H9 (cell line): ENCODE data around the gene ABCB7. TPM values are rescaled to one million over a fixed set of nuclear protein-coding genes. Genes with fewer than 3 reads are reported as not detected.

ENCODE experiments used
- DNase-seq: peaks from one replicate; pipeline ENCODE4 v3.0.0-alpha.2; 2017
- H2AFZ ChIP-seq: one replicate; pipeline ENCODE4 v1.6.1; 2013; ENCODE audit warnings: mild to moderate bottlenecking, low read length, control low read depth, moderate library complexity
- H2AK5ac ChIP-seq: 2 replicates; pipeline ENCODE4 v1.6.1; 2013; ENCODE audit warnings: low read length, control low read depth, mixed read lengths; ENCODE audit not compliant: insufficient read length
- H2BK120ac ChIP-seq: one replicate; pipeline ENCODE4 v1.6.1; 2013; ENCODE audit warnings: low read depth, mild to moderate bottlenecking, low read length, control low read depth, inconsistent platforms; ENCODE audit not compliant: poor library complexity, severe bottlenecking
- H2BK12ac ChIP-seq: 2 replicates; pipeline ENCODE4 v1.6.1; 2013; ENCODE audit warnings: low read length, control low read depth, mixed read lengths, low read depth; ENCODE audit not compliant: insufficient read length
- H2BK15ac ChIP-seq: 2 replicates; pipeline ENCODE4 v1.6.1; 2013; ENCODE audit warnings: low read depth, low read length, control low read depth
- H2BK20ac ChIP-seq: one replicate; pipeline ENCODE4 v1.6.1; 2013; ENCODE audit warnings: low read depth, mild to moderate bottlenecking, low read length, control low read depth, inconsistent platforms; ENCODE audit not compliant: poor library complexity, severe bottlenecking
- H2BK5ac ChIP-seq: 2 replicates; pipeline ENCODE4 v1.6.1; 2013; ENCODE audit warnings: low read length, control low read depth, mixed read lengths; ENCODE audit not compliant: insufficient read length
- H3K14ac ChIP-seq: 2 replicates; pipeline ENCODE4 v1.6.1; 2013; ENCODE audit warnings: low read length, control low read depth; ENCODE audit not compliant: insufficient read depth
- H3K18ac ChIP-seq: 2 replicates; pipeline ENCODE4 v1.6.1; 2013; ENCODE audit warnings: low read depth, mild to moderate bottlenecking, mixed read lengths, low read length, control low read depth; ENCODE audit not compliant: insufficient read length
- H3K23ac ChIP-seq: 2 replicates; pipeline ENCODE4 v1.6.1; 2013; ENCODE audit warnings: low read length, control low read depth, mixed read lengths, low read depth; ENCODE audit not compliant: insufficient read length
- H3K23me2 ChIP-seq: 2 replicates; pipeline ENCODE4 v1.6.1; 2013; ENCODE audit warnings: low read depth, mild to moderate bottlenecking, mixed read lengths, low read length, control low read depth; ENCODE audit not compliant: insufficient read length, poor library complexity, severe bottlenecking
- H3K27ac ChIP-seq: 2 replicates; pipeline ENCODE4 v1.5.1; 2013; ENCODE audit warnings: low read length, control low read depth, mixed read lengths, low read depth; ENCODE audit not compliant: insufficient read length
- H3K27me3 ChIP-seq: 2 replicates; pipeline ENCODE4 v1.6.1; 2013; ENCODE audit warnings: low read length, control low read depth, inconsistent platforms; ENCODE audit not compliant: insufficient read depth
- H3K4ac ChIP-seq: 2 replicates; pipeline ENCODE4 v1.6.1; 2013; ENCODE audit warnings: low read depth, mild to moderate bottlenecking, control low read depth, inconsistent platforms, low read length, moderate library complexity
- H3K4me1 ChIP-seq: 2 replicates; pipeline ENCODE4 v1.6.1; 2013; ENCODE audit warnings: low read length, control low read depth, inconsistent platforms; ENCODE audit not compliant: insufficient read depth
- H3K4me2 ChIP-seq: 2 replicates; pipeline ENCODE4 v1.6.1; 2013; ENCODE audit warnings: low read length, control low read depth, mixed read lengths; ENCODE audit not compliant: insufficient read length, insufficient read depth
- H3K56ac ChIP-seq: 2 replicates; pipeline ENCODE4 v1.6.1; 2013; ENCODE audit warnings: low read depth, mild to moderate bottlenecking, mixed read lengths, low read length, control low read depth; ENCODE audit not compliant: insufficient read length
- H3K79me1 ChIP-seq: 2 replicates; pipeline ENCODE4 v1.6.1; 2013; ENCODE audit warnings: low read depth, mild to moderate bottlenecking, moderate library complexity, low read length, control low read depth, inconsistent platforms; ENCODE audit not compliant: insufficient read depth, poor library complexity, severe bottlenecking
- H3K79me2 ChIP-seq: 2 replicates; pipeline ENCODE4 v1.6.1; 2013; ENCODE audit warnings: low read length, control low read depth, inconsistent platforms; ENCODE audit not compliant: insufficient read depth
- H3K9ac ChIP-seq: 2 replicates; pipeline ENCODE4 v1.6.1; 2013; ENCODE audit warnings: low read length, control low read depth, mixed read lengths; ENCODE audit not compliant: insufficient read length; ENCODE audit errors: extremely low read depth
- H3K9me3 ChIP-seq: one replicate; pipeline ENCODE4 v1.6.1; 2013; ENCODE audit warnings: low read depth, low read length, inconsistent platforms; ENCODE audit not compliant: control insufficient read depth
- H3T11ph ChIP-seq: one replicate; pipeline ENCODE4 v1.6.1; 2013; ENCODE audit warnings: mild to moderate bottlenecking, low read length, control low read depth, inconsistent platforms
- H4K20me1 ChIP-seq: one replicate; pipeline ENCODE4 v1.6.1; 2013; ENCODE audit not compliant: control insufficient read depth, insufficient read length, insufficient read depth
- H4K5ac ChIP-seq: 2 replicates; pipeline ENCODE4 v1.6.1; 2013; ENCODE audit warnings: low read depth, mild to moderate bottlenecking, mixed read lengths, low read length, control low read depth; ENCODE audit not compliant: insufficient read length
- H4K8ac ChIP-seq: replicated peaks from 2 replicates; pipeline ENCODE4 v1.6.1; 2013; ENCODE audit warnings: low read length, control low read depth, mixed read lengths, low read depth; ENCODE audit not compliant: insufficient read length
- H4K91ac ChIP-seq: 2 replicates; pipeline ENCODE4 v1.6.1; 2013; ENCODE audit warnings: low read depth, mild to moderate bottlenecking, moderate library complexity, mixed read lengths, low read length, control low read depth; ENCODE audit not compliant: insufficient read length
- H3K27ac Mint-ChIP-seq, 3 experiments: 2 replicates in 2 of 3; 3 replicates in 1 of 3; pipeline ENCODE4 v1.8.0; 2020 to 2021; ENCODE audit warnings: mixed read lengths in 3 of 3, mild to moderate bottlenecking in 1 of 3, moderate library complexity in 1 of 3
- H3K27me3 Mint-ChIP-seq: 2 replicates; pipeline ENCODE4 v1.8.0; 2021; ENCODE audit warnings: low read depth, mild to moderate bottlenecking, moderate library complexity, mixed read lengths
- H3K36me3 Mint-ChIP-seq, 3 experiments: 2 replicates in 2 of 3; 3 replicates in 1 of 3; pipeline ENCODE4 v1.8.0; 2020 to 2021; ENCODE audit warnings: low read depth in 3 of 3, mixed read lengths in 3 of 3; ENCODE audit not compliant: insufficient read depth in 1 of 3
- H3K4me1 Mint-ChIP-seq, 2 experiments: 2 replicates each; pipeline ENCODE4 v1.8.0; 2020; ENCODE audit warnings: mixed read lengths in 2 of 2
- H3K4me3 Mint-ChIP-seq, 2 experiments: 2 replicates in 1 of 2; 3 replicates in 1 of 2; pipeline ENCODE4 v1.8.0; 2020 to 2021; ENCODE audit warnings: mild to moderate bottlenecking in 2 of 2, mixed read lengths in 2 of 2, moderate library complexity in 1 of 2
- H3K9me3 Mint-ChIP-seq, 2 experiments: 2 replicates in 1 of 2; 3 replicates in 1 of 2; pipeline ENCODE4 v1.8.0; 2020; ENCODE audit warnings: mild to moderate bottlenecking in 2 of 2, mixed read lengths in 2 of 2, moderate library complexity in 1 of 2
- CTCF ChIP-seq: fragments of 200-600 bp; sonication (generic); conservative IDR thresholded peaks from 3 replicates; pipeline ENCODE4 v1.8.0; 2021; ENCODE audit warnings: antibody characterized with exemption, mild to moderate bottlenecking
- WGBS: extraction: QIAGEN DNeasy Blood & Tissue Kit; methylation state at CpG from one replicate; pipeline ENCODE4 v1.1.7; 2013; ENCODE audit warnings: missing lambda C conversion rate, low lambda C conversion rate, mixed read lengths; ENCODE audit not compliant: insufficient read length; ENCODE audit errors: extremely low coverage; 5-methylcytosine and 5-hydroxymethylcytosine counted together
- total RNA-seq: library from RNA; stranded (reverse); gene quantifications from 2 replicates; pipeline ENCODE4 v1.2.1, GENCODE V29; 2021

ABCB7 gene
- total RNA-seq, 1 experiment from 2014 or later = 40.8 TPM

GRCh38 chrX:75154871-75155270 is 1.2 kb downstream of the ABCB7 start:
- H2BK12ac ChIP-seq = no peak overlapping the region
- Mint-ChIP-seq H3K27ac (no peak overlapping the region; a peak in 1 of 7 replicates), H3K27me3 (peaks cover 1% of the 10 kb centered on the region; the same call in 1 of the 2 replicates), H3K9me3 (peaks cover 43 to 66% of the 10 kb centered on the region in 2 experiments), H3K36me3 (peaks cover 0 to 8% (median 4%) of the 10 kb centered on the region in 3 experiments; a peak in 2 of 7 replicates), H3K4me1 (peaks cover 15 to 16% of the 10 kb centered on the region in 2 experiments), H3K4me3 (peak overlapping the region; percentile 83 to 85)
- no peak overlapping the region for H4K5ac ChIP-seq
- H3K4ac ChIP-seq = no peak overlapping the region
- no peak overlapping the region for H3T11ph ChIP-seq
- H2AFZ ChIP-seq = no peak overlapping the region
- H3K9ac ChIP-seq = no peak overlapping the region
- H2BK120ac ChIP-seq = no peak overlapping the region
- H3K23me2 ChIP-seq = no peaks in the 10 kb centered on the region
- H2BK20ac ChIP-seq = no peak overlapping the region
- H3K23ac ChIP-seq = no peak overlapping the region
- H3K18ac ChIP-seq = no peak overlapping the region
- no peak for DNase-seq
- no peak overlapping the region for H3K14ac ChIP-seq
- H3K4me1 ChIP-seq = no peaks in the 10 kb centered on the region
- no peaks in the 10 kb centered on the region for H3K27me3 ChIP-seq
- H4K91ac ChIP-seq = no peak overlapping the region
- H2BK5ac ChIP-seq = no peak overlapping the region
- no peak overlapping the region for H4K8ac ChIP-seq
- H2AK5ac ChIP-seq = no peak overlapping the region
- H2BK15ac ChIP-seq = no peak overlapping the region
- TF ChIP-seq CTCF = no peak
- H3K79me1 ChIP-seq = no peaks in the 10 kb centered on the region
- no CpG with 5 or more reads among the region's 1 CpG for WGBS
- no peak overlapping the region for H3K56ac ChIP-seq
- peaks cover 16% of the 10 kb centered on the region for H3K9me3 ChIP-seq
- no peaks in the 10 kb centered on the region for H3K79me2 ChIP-seq
- H4K20me1 ChIP-seq = no peaks in the 10 kb centered on the region
- H3K4me2 ChIP-seq = no peak overlapping the region
- H3K27ac ChIP-seq = no peak overlapping the region
